Fibroblast of skin of right quadriceps (primary cell): ENCODE results near the gene WASHC1.
"Not testable (repeated sequence)": the region's sequence is repeated elsewhere in the genome, so short reads cannot be mapped to it uniquely, and the experiment has no call there.

Experiments
- DNase-seq: peaks from one replicate; pipeline ENCODE4 v3.0.0-alpha.2; 2013

Gene WASHC1, protein sequence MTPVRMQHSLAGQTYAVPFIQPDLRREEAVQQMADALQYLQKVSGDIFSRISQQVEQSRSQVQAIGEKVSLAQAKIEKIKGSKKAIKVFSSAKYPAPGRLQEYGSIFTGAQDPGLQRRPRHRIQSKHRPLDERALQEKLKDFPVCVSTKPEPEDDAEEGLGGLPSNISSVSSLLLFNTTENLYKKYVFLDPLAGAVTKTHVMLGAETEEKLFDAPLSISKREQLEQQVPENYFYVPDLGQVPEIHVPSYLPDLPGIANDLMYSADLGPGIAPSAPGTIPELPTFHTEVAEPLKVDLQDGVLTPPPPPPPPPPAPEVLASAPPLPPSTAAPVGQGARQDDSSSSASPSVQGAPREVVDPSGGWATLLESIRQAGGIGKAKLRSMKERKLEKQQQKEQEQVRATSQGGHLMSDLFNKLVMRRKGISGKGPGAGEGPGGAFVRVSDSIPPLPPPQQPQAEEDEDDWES

DNA sequence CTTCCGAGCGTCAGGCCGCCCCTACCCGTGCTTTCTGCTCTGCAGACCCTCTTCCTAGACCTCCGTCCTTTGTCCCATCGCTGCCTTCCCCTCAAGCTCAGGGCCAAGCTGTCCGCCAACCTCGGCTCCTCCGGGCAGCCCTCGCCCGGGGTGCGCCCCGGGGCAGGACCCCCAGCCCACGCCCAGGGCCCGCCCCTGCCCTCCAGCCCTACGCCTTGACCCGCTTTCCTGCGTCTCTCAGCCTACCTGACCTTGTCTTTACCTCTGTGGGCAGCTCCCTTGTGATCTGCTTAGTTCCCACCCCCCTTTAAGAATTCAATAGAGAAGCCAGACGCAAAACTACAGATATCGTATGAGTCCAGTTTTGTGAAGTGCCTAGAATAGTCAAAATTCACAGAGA, at the start of gene WASHC1:
Gene WASHC1 (minus strand): TSS at position 101 of the 400 bp plus-strand sequence. CDS start 4,457 bp downstream, outside the sequence.
- not testable (repeated sequence) for DNase-seq

DNA sequence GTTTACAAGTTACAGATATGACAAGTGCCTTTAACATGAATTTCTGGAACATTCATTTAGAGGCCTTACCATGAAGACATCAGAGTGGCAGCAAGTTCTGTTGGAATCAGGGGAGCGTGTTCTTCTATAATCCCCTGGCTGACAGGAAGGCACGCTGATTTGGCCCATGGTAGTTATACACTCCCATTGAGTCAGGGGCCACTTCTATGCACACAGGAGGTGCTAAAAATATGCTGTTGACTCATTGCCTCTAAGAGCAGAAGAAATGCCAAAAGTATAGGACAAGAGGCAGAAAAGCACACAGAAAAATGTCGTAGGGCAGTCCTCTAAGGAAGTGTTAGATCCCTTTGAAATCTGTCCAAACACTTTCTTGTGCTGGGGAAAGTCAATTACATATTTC, 49.1 kb upstream of the WASHC1 start:
- DNase-seq, result not testable (repeated sequence)

DNA sequence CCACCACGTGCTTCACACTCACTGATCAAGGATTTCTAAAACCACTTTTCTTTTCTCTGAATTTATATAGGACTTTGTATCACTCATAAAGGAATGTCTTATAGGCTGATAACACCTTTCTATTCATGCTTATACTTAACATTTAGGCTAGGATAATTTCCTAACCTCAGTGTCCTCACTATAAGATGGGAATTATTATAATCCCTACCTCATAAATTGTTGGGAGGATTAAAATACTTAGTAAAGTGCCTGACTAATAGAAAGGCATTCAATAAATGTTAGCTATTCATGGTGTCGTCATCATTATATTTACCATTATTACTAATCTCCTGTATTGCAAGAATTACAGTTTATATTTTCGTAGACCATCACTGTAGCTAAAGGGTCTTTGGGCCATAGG, 47.1 kb upstream of the WASHC1 start:
- DNase-seq, result not testable (repeated sequence)

DNA sequence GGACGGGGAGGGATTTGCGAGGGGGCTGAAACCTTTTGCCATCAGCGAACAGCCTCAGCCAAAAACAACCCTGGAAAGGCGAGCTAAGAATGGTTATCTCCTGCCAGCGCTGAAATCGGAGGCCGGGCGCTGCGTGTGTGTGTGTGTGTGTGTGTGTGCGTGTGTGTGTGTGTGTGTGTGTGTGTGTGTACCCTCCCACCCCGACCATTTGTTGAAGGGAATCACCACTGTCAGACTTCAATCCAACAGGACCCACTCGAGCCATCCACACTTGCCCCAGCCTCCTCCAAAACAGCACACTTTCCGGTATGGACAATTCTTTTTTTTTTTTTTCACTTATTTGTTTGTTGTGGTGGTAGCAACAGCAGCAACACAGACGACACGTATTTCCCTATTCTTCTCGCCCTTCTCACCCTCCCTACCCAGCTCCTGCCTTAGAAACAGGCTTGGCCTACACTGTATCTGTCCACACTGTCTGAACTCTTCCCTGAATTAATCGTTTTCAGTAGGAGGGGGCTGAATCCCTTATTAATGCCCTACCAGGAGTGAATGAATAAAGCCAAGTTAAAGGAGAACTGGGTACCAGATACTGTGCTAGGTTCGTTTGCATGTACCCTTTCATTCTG, 44.8 kb upstream of the WASHC1 start:
- not testable (repeated sequence) for DNase-seq

DNA sequence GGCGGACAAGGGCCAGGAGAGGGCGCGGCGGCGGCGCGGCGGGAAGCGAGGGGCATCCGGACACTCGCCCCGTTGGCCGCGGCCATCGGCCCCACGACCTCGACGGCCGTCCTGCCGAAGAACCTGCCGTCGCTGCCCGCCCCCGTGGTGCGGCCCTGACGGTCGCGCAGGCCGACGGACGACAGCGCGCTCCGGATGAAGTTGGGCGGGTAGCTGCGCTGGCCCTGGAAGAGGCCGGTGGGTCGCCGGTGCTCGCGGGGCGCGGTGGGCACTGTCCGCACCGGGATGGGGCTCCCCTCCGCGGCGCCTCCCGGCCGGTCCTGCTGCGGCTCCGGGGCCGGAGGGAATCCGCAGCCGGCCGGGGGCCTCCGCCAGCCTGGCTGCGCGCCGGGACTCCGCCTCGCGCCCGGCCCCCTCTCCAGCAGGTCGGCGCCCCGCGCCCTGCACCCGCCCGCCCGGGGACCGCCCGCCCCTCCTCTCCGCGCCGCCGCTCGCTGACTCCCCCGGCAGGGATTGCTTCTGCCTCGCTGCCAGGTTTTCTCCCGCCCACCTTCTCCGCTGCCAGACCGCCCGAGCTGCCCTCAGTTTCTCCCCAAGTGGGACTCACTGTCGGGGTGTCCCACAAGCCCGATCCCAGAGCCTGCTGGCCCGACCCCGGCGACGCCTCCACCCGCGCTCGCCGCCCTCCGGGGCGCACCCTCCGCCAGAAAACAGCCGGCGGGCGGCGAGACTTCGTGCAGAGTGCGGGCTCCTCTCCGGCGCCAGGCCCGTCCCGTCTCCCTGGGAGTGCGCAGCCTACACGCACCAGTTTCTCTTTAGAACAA, 44.0 kb upstream of the WASHC1 start:
- not testable (repeated sequence) for DNase-seq

DNA sequence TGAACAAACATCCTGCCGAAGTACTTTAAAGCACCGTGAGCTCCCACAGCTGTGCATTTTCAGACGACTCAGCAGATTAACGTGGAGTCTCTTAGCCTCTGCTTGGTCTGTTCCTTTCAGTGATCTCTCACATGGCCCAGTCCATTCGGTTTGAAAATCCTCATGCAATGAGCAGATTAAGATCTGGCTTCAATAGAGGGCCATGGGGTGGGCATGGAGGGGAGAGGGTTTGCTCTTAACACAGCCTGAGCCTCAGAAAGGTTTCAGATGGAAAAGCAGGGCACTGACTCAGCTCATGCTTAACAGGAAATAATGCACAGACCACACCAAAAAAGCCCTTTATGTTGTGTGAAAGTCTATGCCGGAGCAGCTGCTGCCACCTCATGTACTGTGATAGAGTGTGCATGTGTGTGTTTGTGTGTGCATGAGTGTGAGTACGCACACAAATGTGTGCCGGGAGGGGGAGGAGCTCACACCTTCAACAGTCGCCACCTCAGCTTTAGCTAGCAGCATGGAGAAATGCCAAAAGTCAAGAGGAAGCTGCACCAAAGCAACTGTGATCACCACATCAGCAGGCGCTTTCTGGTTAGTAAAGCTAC, 33.9 kb upstream of the WASHC1 start:
- DNase-seq, result not testable (repeated sequence)

DNA sequence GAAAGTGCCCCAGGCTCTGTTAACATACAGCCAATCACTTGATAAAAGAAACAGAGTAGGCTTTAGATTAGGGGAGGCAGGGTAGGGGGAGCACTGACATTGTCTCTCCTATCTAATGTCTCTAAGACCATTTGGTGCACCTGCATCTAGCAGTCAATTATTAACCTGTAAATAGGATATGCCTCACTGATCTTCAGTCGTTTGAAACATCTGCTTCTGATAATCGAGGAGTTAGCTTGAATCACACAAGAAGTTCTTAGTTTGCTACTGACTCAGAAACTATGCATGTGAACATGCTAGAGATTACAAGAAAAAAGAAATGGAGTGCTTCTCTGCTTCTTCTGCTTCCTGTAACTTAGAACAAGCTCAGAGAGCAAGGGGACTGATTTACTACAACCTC, 23.4 kb upstream of the WASHC1 start:
- DNase-seq, result peak; percentile 8

DNA sequence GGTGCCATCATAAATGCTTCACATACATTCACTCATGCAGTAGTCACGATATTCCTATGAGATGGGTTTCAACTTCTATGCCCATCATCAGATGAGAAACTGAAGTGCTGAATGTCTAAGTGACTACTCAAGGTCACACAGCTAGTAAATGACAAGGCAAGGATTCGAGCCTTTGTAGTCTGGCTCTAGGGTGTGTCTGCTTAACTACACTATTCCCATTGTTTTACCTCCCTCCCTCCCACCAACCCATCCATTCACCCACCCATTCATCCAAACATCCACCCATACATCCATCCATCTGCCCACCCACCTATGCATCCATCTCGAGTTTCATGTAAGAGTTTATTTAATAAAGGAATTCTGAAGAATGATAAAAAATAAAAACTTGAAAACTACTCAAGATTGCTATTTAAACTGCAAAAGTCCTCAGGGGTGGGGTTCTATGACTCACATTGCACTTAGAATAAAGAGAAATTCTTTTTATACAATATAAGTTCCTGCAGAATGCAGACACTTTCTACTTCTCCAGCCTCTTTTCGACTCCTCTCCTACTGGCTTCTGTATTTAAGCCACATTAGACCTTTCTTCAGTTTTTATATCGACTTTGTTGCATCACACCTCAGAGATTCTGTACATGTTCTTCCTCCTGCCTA, 19.1 kb upstream of the WASHC1 start:
- DNase-seq, result not testable (repeated sequence)

DNA sequence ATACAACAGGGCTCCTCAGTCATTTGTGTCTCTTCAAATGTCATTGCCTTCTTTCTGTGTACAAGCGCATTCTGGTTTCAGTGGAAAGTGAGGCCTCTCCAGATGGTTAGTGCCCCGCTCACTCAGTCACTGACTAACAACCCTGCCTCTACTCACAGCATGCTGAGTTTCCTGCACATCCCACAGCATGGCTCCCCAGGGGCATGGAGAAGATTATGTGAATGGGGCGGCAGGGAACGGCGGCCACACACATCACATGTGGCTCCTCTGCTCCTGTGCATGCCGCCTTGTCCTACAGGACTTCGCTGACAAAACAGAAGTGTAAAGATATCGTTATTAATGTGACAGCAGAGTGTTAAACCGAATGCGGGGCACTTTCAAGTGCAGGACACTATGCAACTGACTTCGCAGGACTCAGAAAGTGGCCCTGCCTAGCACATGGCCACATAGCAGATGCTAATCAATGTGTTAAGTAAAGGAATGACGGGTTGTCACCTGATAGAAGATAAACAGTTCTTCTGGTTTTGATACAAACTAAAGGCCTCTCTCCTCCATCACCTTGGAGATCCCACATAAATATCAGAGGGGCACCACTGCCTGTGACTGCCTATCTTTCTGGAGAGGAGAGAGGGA, 17.5 kb upstream of the WASHC1 start:
- DNase-seq, result not testable (repeated sequence)

DNA sequence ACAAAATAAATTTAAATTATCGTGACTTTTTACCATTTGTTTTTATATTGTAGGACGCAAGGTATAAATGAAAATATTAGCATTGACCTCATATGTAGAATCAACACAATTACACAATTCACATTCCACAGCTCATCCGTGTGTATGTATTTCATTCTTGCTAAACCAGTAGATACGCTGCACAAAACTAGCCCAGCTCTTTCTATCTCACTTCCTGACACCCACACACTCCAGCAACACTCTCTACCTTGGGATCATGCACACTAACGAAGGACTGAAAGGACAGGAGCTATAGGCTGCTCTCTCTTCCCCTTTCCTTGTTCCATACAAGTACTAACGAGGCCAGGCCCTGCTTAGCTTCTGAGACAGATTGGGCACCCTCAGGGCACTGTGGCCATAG, 16.9 kb upstream of the WASHC1 start:
- not testable (repeated sequence) for DNase-seq

DNA sequence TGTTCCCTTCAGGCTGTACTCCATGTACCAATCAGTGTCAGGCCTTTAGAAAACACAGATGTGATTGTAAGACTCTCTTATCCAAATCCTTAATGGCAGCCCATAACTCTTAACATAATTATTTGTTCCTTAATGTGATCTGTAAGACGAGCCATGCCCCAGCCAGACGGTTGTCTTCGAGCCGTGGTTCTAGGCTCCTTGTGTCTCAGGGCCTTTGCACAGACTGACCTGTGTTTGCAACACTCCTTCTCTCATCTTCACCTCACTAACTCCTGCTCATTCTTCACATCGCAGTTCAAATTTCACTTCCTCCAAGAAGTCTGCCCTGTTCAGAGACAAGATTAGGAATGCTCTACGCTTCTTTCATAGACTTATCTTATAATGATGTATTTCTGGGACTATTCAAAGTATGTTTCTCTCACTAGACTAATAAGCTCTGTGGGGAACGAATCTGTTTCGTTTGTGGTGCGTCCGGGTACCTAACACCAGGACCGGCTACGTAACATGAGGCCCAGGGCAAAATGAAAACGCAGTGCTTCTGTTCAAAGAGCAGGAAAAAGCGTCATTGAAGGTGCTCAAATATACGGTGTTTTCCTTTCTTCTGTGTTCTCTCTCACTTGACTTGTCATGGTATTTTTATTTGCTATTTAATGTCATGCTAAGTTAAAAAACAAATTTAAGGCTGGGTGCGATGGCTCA, 16.1 kb upstream of the WASHC1 start:
- not testable (repeated sequence) for DNase-seq

DNA sequence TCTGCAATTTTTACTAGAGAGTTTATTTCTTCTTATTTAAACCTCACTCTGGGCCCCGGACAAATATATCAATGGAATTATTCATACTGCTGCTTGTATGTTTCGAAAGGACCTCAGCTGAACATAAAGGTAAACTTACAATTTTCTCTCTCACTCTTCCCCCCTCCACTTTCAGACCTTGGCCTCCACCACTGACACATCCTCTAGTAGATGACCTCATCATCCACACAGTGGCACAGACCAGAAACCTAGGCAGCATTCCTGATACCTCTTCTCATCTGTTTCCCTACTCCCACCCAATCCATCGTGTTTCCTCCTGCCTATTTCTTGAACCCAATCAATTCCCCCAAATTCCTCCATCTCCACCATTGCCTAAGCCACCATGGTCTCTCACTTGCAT, 15.2 kb upstream of the WASHC1 start:
- not testable (repeated sequence) for DNase-seq

DNA sequence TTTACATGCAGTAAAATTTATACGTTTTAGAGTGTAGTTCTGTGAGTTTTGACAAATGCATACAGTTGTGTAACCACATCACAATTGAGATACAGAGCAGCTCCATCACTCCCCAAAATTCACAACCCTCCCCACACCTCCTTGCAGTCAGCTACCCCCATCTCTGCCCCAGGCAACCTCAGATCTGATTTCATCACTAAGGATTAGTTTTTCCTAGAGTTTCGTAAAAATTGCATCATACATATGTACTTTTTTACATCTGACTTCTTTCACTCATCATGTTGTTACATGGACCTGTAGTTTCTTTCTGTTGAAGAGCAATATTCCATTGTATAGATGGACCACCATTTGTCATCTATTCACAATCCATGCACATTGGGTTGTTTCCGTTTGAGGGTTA, 14.4 kb upstream of the WASHC1 start:
- not testable (repeated sequence) for DNase-seq

DNA sequence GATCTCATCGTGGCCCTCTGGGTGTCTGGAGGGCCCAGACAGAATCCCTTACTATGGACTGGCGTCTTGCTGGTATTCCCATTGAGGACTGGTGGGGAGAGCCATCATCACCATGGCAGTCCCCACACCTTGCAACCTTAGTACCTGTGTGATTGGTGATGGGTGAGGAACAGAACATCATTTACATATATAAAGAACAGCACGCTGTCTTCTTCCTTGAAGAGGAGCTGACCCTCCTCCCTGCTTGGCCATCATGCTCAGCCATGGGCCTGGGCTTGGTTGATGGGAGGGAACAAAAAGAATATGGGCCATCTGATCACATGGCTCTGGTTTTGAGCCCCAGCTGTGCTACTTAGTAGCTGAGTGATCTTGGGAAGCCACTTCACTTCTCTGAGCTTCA, 13.9 kb upstream of the WASHC1 start:
- DNase-seq, result not testable (repeated sequence)

DNA sequence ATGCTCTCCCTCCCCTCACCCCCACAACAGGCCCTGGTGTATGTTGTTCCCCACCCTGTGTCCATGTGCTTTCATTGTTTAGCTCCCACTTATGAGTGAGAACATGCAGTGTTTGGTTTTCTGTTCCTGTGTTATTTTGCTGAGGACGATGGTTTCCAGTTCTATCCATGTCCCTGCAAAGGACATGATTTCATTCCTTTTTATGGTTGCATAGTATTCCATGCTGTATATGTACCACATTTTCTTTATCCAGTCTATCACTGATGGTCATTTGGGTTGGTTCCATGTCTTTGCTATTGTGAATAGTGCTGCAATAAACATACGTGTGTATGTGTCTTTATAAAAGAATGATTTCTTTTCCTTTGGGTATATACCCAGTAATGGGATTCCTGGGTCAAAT, 12.6 kb upstream of the WASHC1 start:
- DNase-seq, result not testable (repeated sequence)

DNA sequence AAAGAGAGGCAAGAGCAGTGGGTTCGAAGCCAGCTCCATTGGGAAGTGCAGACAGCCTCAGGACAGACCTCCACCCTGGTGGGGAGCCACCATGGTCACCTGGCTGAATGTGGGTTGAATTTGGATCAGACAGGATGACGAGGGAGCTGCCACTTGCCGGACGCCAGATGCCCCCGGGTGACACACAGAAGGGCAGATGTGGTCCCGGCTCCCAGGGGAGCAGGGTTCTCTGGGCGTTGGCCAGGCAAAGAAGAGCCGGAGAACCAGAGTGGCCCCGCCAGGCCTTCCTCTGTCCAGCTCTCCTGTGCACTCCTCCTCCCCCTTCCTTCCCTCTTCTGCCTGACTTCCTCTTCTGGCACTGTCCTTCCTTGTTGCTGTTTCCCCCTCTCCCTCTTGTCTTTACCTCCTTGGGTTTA, 12.0 kb upstream of the WASHC1 start:
- not testable (repeated sequence) for DNase-seq

DNA sequence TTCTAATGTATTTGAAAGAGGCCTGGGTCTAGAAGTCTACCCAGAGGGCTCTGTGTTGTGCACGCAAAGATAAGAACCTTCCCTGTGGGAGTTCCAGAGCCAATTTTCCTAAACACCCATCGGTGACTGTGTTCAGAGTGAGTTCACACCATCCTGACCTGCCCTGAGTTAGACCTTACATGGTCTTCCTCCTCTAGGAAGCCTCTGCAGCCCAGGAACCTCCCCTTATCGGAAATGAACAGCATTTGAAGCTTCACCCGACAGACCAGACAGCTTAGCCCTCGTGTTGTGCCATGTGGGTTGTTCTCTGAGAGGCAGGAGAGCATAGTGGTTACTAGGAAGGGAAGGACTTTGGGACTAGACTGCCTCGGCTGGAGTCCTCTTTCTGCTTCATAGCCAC, 3.1 kb upstream of the WASHC1 start:
- DNase-seq, result not testable (repeated sequence)

DNA sequence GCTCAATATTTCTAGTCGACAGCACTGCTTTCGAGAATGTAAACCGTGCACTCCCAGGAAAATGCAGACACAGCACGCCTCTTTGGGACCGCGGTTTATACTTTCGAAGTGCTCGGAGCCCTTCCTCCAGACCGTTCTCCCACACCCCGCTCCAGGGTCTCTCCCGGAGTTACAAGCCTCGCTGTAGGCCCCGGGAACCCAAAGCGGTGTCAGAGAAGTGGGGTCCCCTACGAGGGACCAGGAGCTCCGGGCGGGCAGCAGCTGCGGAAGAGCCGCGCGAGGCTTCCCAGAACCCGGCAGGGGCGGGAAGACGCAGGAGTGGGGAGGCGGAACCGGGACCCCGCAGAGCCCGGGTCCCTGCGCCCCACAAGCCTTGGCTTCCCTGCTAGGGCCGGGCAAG, 481 bp downstream of the WASHC1 start:
- not testable (repeated sequence) for DNase-seq

DNA sequence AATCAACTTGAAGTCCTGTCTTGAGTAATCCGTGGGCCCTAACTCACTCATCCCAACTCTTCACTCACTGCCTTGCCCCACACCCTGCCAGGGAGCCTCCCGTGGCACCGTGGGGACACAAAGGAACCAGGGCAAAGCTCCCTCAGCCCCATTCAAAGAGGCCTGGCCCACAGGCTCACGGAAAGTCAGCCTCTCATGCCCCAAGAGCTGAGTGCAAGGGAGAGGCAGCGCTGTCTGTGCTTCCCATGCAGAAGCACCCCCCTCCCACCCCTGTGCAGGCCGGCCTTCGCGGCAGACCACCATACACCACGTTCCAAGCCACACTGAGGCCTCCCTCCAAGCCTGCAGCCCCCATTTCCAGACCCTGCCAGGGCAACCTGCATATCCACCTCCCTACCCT, 7.6 kb downstream of the WASHC1 start:
- DNase-seq, result not testable (repeated sequence)

DNA sequence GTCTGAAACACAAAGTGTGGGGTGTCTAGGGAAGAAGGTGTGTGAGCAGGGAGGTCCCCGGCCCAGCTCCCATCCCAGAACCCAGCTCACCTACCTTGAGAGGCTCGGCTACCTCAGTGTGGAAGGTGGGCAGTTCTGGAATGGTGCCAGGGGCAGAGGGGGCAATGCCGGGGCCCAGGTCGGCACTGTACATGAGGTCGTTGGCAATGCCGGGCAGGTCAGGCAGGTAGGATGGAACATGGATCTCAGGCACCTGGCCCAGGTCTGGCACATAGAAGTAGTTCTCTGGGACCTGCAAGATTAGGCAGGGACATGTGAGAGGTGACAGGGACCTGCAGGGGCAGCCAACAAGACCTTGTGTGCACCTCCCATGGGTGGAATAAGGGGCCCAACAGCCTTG, 12.4 kb downstream of the WASHC1 start:
- DNase-seq, result not testable (repeated sequence)
